SK-N-SH (cell line): ENCODE data around the gene DMP1. TPM values are rescaled to one million over a fixed set of nuclear protein-coding genes. Genes with fewer than 3 reads are reported as not detected.

Source experiments
- polyA plus RNA-seq, 3 experiments: library from polyadenylated mRNA; depleted of rRNA; stranded (reverse); fragments of >200 nt; gene quantifications; 2 replicates each; pipeline ENCODE4 v1.2.3, GENCODE V29; 2012
- TF ChIP-seq, protein P1 (sequence below): fragments of 150-350 bp; IDR thresholded peaks from 2 replicates; pipeline ENCODE4 v1.6.1; 2017; ENCODE audit warnings: antibody characterized with exemption, low read length, low read depth, borderline replicate concordance
- TF ChIP-seq, protein P2 (sequence below): fragments of 150-350 bp; IDR thresholded peaks from 2 replicates; pipeline ENCODE4 v1.6.1; 2016; ENCODE audit warnings: mild to moderate bottlenecking, low read depth, low read length

Gene DMP1
- polyA plus RNA-seq, 1 of the 3 experiments (the other 2 are of a cell fraction): not detected

DNA sequence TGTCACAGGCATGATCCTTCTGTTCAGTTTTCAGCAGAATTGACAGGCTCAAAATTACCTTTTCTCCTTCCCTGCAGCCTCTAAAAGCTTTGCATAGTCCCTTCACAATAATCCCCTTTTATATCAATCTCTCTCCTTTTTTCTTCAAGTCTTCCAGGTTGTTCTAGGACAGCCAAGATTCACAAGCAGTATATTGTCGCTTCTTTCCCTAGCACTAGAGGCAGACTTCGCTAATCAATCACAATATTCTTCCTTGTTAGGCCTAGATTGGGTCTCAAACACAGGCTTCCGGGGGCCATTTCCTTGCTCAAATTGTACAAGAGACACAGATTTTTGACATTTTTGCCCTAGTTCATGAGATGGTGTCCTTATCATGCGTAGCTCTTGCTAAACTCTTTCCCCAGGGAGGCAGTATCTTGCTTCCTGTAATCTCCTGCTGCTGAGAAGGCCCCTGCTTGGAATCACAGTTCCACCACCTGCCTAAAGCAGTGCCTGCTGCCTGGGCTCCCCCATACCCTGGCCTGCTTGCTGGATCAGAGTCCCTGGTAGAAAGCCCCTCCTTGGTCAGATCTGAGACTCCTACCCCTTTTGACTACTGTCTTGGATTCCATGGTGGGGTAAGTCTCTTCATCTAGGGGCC, 57.3 kb downstream of the DMP1 start (continued):
- TF ChIP-seq, protein P1, sequence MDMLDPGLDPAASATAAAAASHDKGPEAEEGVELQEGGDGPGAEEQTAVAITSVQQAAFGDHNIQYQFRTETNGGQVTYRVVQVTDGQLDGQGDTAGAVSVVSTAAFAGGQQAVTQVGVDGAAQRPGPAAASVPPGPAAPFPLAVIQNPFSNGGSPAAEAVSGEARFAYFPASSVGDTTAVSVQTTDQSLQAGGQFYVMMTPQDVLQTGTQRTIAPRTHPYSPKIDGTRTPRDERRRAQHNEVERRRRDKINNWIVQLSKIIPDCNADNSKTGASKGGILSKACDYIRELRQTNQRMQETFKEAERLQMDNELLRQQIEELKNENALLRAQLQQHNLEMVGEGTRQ: no peak
- TF ChIP-seq, protein P2, sequence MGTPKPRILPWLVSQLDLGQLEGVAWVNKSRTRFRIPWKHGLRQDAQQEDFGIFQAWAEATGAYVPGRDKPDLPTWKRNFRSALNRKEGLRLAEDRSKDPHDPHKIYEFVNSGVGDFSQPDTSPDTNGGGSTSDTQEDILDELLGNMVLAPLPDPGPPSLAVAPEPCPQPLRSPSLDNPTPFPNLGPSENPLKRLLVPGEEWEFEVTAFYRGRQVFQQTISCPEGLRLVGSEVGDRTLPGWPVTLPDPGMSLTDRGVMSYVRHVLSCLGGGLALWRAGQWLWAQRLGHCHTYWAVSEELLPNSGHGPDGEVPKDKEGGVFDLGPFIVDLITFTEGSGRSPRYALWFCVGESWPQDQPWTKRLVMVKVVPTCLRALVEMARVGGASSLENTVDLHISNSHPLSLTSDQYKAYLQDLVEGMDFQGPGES: no peak

Other genes with a start within 250 kb of the DMP1 start
- gene NUDT9, start 227.7 kb upstream of the DMP1 start, polyA plus RNA-seq (2012; rRNA removed): 21.5 and 21.8 TPM in 2 replicates
- not detected in 2 replicates for gene SPARCL1, start 120.9 kb upstream of the DMP1 start, polyA plus RNA-seq (2012; rRNA removed)
- not detected in 2 replicates for gene DSPP, start 41.8 kb upstream of the DMP1 start, polyA plus RNA-seq (2012; rRNA removed)
- gene IBSP, start 149.3 kb downstream of the DMP1 start, polyA plus RNA-seq (2012; rRNA removed): not detected in 2 replicates
- gene MEPE, start 182.7 kb downstream of the DMP1 start, polyA plus RNA-seq (2012; rRNA removed): not detected in 2 replicates